NCI-H2171 (cell line): ENCODE measurements around the gene RNF207.

Experiments used
- DNase-seq: peaks from one replicate; lab custom pipeline; 2025; lab: John Stamatoyannopoulos, UW

The RNF207 gene, protein sequence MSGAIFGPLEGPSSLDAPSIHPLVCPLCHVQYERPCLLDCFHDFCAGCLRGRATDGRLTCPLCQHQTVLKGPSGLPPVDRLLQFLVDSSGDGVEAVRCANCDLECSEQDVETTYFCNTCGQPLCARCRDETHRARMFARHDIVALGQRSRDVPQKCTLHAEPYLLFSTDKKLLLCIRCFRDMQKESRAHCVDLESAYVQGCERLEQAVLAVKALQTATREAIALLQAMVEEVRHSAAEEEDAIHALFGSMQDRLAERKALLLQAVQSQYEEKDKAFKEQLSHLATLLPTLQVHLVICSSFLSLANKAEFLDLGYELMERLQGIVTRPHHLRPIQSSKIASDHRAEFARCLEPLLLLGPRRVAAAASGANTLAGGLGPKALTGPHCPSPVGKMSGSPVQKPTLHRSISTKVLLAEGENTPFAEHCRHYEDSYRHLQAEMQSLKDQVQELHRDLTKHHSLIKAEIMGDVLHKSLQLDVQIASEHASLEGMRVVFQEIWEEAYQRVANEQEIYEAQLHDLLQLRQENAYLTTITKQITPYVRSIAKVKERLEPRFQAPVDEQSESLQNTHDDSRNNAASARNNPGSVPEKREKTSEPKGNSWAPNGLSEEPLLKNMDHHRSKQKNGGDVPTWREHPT

GRCh38 chr1:6205849-6206519 is at the start of gene RNF207:
Gene RNF207 (plus strand): TSS chr1:6206119. CDS start chr1:6206536, 417 bp downstream.
- DNase-seq: no peak

DNA sequence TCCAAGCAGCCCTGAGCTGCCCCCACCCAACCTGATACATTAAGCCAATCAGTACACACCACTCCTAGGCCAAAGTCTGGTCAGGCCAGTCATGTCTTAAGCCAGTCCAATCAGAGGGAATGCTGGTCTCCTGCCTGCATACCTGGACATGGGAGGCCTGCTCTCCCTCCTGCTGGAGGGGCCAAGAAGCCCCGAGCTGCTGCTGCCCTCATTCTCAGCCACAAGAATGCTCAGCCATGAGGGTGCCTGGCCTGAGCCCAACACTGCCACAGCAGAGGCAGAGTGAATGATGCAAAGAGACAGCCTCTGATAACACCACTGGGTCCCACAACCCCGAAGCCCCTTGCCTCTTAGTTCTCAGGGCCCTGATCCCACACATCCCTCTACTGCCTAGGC is 48.8 kb upstream of the RNF207 start:
- no peak for DNase-seq

GRCh38 chr1:6157528-6158174 is 48.3 kb upstream of the RNF207 start:
- peak; percentile 33 for DNase-seq

DNA sequence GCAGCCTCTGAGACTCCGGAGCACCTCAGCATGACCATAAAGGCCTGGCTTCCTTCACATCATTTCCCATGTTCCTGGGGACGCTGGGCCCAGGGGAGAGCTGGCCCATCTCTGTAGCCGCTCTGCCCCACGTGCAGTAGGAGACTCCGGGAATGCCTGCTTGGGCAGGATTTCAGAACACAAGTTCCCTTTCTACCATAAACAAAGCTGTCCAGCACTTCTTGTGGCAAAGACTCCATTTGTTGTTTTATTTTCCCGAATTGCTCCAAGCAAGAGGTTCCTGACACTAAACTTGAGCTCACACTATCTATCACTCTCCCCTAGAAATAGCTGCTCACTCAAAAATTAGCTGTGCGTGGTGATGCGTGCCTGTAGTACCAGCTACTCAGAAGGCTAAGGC is 47.7 kb upstream of the RNF207 start:
- no peak for DNase-seq

- DNase-seq: no peak
Measured at GRCh38 chr1:6162341-6162740, 43.6 kb upstream of the RNF207 start.

DNA sequence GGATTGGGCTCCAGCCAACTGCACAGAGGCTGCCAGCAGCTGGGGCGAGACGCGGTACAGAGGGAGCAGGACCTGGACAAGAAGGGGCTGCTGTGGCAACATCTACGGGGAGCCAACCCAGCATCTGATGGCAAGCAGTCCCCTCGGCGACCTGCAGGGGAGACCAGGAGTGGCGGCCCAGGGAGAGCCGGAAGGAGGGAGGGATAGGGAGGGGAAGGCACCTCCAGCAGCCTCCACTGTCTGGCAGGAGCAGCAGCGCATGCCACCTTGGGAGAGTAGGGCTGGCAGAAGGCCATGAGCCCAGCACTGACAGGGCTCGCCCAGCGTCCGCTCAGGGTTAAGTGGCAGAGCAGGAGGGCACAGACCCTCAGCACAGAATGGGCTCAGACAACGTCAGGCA is 43.1 kb upstream of the RNF207 start:
- peak; percentile 82 for DNase-seq

- DNase-seq: peak; percentile 82
Measured at GRCh38 chr1:6163191-6163972, 42.5 kb upstream of the RNF207 start.

- DNase-seq: no peak
Measured at GRCh38 chr1:6163973-6164617, 41.8 kb upstream of the RNF207 start.

- no peak for DNase-seq
Measured at GRCh38 chr1:6165027-6165426, 40.9 kb upstream of the RNF207 start.

DNA sequence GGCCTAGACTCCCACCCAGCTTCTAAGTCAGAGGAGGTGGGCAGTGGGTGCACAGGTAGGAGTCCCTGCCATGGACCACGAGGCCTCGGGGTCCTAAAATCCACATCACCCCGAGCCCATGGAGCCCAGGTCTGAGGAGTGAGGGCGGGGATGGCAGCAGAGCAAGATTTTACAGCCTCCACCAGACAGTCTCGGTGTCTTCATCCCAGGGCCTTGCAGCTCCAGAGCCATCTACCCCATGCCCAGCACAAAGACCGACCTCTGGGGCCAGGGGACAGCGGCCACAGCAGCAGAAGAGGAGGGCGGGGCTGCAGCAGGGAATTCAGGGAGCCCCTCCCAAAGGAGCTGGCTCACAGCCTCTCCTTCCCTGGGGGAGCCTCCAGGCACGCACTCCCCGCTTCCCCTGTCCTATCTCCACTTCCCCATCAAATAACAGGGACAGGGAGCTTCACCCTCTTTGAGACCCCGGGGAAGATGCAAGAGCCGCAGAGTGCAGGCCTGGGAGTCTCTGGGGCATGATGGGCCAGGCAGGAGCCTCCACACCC is 40.4 kb upstream of the RNF207 start:
- DNase-seq: no peak

DNA sequence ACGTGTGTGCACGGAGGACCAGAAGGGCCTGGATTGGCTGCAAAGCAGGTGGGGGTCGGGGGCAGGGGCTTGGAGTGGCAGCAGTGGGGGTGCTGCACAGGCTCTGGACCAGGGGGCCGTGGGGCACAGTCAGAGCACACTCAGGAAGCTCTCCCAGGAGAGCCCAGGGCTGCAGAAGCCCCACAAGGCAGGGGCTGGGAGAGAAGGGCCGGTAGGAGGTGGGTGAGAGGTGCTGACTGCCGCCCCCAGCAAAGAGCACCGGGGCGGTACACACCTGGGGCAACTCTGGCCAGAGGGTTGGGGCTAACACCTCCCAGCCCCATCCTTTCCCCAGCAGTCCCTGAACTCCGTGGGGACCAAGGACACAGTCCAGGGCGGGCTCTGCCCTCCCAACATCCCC is 39.7 kb upstream of the RNF207 start:
- DNase-seq: no peak

DNA sequence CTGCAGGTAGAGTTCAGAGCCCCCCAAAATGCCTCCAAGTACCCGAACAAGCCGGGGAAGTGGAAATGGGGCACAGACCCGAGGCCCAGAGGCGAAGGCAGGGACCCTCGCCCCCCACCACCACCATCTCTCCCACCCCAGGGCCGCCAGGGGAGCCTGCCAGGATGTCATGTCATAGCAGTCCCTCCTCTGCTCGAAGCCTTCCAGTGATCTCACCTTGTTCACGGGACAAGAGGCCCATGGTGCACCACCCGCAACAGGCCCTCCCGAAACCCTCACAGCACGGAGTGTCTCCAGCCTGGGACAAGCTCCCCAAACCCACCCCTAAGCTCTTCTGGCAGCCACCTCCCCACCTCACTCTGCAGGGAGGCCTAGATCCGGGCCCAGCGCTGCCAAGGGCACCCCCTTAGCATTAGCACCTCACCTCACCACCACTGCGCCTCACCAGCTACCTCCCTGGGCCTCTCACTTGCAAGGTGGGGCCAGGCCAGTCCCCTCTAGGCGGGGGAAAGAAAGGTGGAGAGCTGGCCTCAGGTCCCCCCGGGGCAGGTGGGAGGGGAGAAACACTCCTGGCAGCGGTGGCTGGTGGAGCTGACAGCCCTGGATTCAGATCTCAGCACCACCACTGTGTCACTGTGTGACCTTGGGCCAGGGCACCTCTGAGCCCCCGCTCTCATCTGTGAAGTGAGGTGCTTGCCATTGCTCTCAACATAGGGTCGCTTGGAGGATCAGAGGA is 39.1 kb upstream of the RNF207 start:
- DNase-seq: no peak

GRCh38 chr1:6167391-6168303 is 38.3 kb upstream of the RNF207 start:
- DNase-seq: no peak

DNA sequence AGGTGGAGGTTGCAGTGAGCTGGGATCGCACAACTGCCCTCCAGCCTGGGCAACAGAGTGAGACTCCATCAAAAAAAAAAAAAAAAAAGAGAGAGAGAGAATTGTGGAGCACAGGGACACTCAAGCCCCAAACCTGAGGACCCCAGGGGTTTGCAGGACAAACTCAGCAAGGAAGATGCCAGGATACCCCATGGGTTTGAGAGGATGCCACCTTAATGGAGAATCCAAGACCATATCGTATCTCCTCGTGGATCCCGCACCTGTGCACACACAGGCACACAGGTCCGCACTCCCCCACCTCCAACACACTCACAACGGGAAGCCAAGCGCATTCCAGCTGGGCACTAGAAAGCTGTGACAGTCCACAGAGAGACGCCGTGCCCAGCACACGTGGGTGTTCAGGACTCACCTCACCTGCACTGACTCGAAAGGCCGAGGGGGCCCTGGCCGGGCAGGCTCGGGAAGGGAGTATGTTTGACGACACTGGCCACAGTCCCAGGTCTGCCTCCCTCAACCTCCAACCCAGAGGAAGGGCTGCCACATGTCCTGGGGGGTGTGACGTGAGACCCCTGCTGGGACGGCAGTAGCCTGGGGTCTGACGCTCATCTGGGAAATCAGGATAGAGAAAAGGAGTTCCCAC is 36.9 kb upstream of the RNF207 start:
- no peak for DNase-seq

DNA sequence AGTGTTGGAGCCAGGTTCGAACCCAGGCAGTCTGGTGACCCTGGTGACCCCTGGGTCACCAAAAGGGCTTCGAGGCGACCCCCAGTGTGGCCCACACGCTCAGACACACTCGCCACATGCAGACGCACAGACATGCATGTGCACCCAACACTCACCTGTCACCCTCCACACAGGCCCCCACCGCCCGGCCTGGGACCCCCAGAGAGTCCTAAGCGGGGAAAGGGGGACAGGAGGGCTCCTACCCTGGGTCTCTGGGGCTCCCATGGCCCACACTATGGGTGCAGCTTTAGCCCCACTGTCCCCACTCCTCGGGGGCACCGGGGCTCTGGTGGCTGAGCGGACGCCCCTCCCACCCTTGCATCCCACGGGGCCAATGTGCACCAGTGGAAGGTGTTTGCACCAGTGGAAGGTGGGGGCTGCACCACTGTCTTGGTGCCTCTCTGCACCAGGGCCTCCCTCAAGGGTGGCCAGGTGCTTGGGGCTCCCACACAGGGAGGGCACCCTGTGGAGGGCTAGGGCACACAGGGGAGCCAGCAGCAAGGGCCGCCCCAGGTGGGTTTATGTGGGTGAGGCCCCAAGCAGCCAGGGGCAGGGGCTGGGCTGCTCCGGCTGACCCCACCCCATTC is 35.7 kb upstream of the RNF207 start:
- no peak for DNase-seq

GRCh38 chr1:6170742-6171201 is 35.1 kb upstream of the RNF207 start:
- DNase-seq: no peak

DNA sequence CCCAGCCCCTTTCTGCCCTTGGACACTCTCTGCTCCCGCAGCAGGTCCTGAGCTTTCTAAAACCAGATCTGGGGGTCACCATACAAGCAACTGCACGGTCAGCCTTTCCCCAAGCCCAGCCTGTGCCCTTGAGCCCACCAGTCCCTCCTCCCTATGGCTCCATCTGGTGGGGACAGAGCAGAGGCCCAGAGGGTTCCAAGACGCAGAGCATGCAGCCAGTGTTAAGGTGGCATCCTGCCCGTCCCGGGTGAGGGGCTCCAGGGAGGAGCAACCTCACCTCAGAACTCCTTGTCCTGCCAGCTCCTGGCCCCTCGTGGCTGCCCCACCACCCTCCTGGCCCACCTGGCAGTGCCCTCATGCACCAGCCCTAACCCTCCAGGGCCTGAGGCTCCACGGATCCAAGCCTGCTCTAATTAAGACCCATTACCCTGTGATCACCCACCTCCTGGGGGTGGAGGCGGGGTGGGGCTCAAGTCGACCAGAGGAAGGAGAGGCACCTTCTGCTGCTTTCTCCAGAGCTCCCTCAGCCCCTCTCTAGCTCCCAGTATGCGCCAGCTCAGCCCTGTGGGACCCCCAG is 34.3 kb upstream of the RNF207 start:
- DNase-seq: no peak

GRCh38 chr1:6172549-6172948 is 33.4 kb upstream of the RNF207 start:
- no peak for DNase-seq
